Natural killer cell (primary cell): ENCODE results near the gene NDFIP1. TPM values are rescaled to one million over a fixed set of nuclear protein-coding genes. Genes with fewer than 3 reads are reported as not detected.

Source experiments
- ATAC-seq, 3 donors: fragments of 150-1000 bp in 2 of 3; fragments of 200-7000 bp in 1 of 3; cut with Tn5 transposase; 1 replicate in 1 of 3; 2 replicates in 2 of 3; pipeline ENCODE4 v1.10.0; 2021; ENCODE audit warnings: mild to moderate bottlenecking in 2 of 3, moderate library complexity in 2 of 3
- DNase-seq, 2 donors: peaks; one replicate each; pipeline versions ENCODE4 v3.0.0 to v3.0.0-alpha.2; 2013 to 2021; ENCODE audit warnings: mixed read lengths in 1 of 2
- H3K27ac ChIP-seq: one replicate; pipeline ENCODE4 v1.5.1; 2013; ENCODE audit warnings: mild to moderate bottlenecking, low read length
- H3K27me3 ChIP-seq: one replicate; pipeline ENCODE4 v1.6.1; 2013; ENCODE audit warnings: low read length; ENCODE audit not compliant: control insufficient read depth, insufficient read depth
- H3K36me3 ChIP-seq: one replicate; pipeline ENCODE4 v1.6.1; 2013; ENCODE audit warnings: low read length; ENCODE audit not compliant: control insufficient read depth, insufficient read depth
- H3K4me1 ChIP-seq: one replicate; pipeline ENCODE4 v1.6.1; 2013; ENCODE audit warnings: low read length; ENCODE audit not compliant: control insufficient read depth, insufficient read depth
- H3K4me3 ChIP-seq: one replicate; pipeline ENCODE4 v1.5.1; 2013; ENCODE audit warnings: low read length
- H3K9me3 ChIP-seq: one replicate; pipeline ENCODE4 v1.6.1; 2013; ENCODE audit warnings: low read length; ENCODE audit not compliant: control insufficient read depth, insufficient read depth
- H3K27ac Mint-ChIP-seq, 2 donors: one replicate each; pipeline ENCODE4 v1.8.0; 2022; ENCODE audit warnings: mild to moderate bottlenecking in 2 of 2, mixed read lengths in 2 of 2, moderate library complexity in 1 of 2
- H3K27me3 Mint-ChIP-seq, 2 donors: one replicate each; pipeline ENCODE4 v1.8.0; 2022; ENCODE audit warnings: low read depth in 2 of 2, mixed read lengths in 2 of 2
- H3K36me3 Mint-ChIP-seq: one replicate; pipeline ENCODE4 v1.8.0; 2022; ENCODE audit warnings: mixed read lengths
- H3K4me1 Mint-ChIP-seq, 2 donors: one replicate each; pipeline ENCODE4 v1.8.0; 2022; ENCODE audit warnings: mixed read lengths in 2 of 2
- H3K4me3 Mint-ChIP-seq: one replicate; pipeline ENCODE4 v1.8.0; 2022; ENCODE audit warnings: mild to moderate bottlenecking, moderate library complexity, mixed read lengths
- H3K9me3 Mint-ChIP-seq, 2 donors: one replicate each; pipeline ENCODE4 v1.8.0; 2022; ENCODE audit warnings: mixed read lengths in 2 of 2
- CTCF ChIP-seq: fragments of 200-600 bp; IDR thresholded peaks from one replicate; pipeline ENCODE4 v1.8.0; 2022; ENCODE audit warnings: antibody characterized with exemption
- WGBS: methylation state at CpG from one replicate; pipeline ENCODE4 v1.1.7; 2013; ENCODE audit warnings: missing lambda C conversion rate; ENCODE audit not compliant: insufficient coverage; 5-methylcytosine and 5-hydroxymethylcytosine counted together
- intact Hi-C: fragments of 100-400 bp; cut with micrococcal nuclease; formaldehyde crosslinking; loops from one replicate; pipeline ENCODE4 v1.14.2; 2022
- total RNA-seq, 4 donors: library from RNA; stranded (reverse); fragments of 120-200 nt in 1 of 4; gene quantifications; one replicate each; pipeline versions ENCODE4 v1.2.3 to v1.2.4, GENCODE V29; 2013 to 2022

Gene NDFIP1
- total RNA-seq, 3 donors from 2014 or later (not counting 1 experiment from before 2014, with no cell fraction given) = 45.4 to 57.6 (median 51.7) TPM

- intact Hi-C loops = loop anchor here (10.0 kb wide), 1 partner anchor 734 kb away; no protein-coding TSS in a partner anchor
- Mint-ChIP-seq H3K27me3 (no peaks in the 10 kb centered on the region), H3K4me1 (no peaks in the 10 kb centered on the region), H3K9me3 (no peaks in the 10 kb centered on the region), H3K4me3 (no peak overlapping the region), H3K36me3 (peaks cover 16% of the 10 kb centered on the region), H3K27ac (no peak overlapping the region)
- no peaks in the 10 kb centered on the region for H3K9me3 ChIP-seq
- H3K27ac ChIP-seq = no peak overlapping the region
- H3K36me3 ChIP-seq = peaks cover 48% of the 10 kb centered on the region
- no peaks in the 10 kb centered on the region for H3K27me3 ChIP-seq
- DNase-seq (no peak), ATAC-seq (no peak)
- no peak for TF ChIP-seq CTCF
- H3K4me3 ChIP-seq = no peak overlapping the region
- 94% methylated on average over 8 of the region's 8 CpGs for WGBS
- H3K4me1 ChIP-seq = no peaks in the 10 kb centered on the region
These were observed 41.9 kb downstream of the NDFIP1 start for GRCh38 chr5:142150431-142150830.

- H3K27ac Mint-ChIP-seq = no peak overlapping the region
These were observed 43.1 kb downstream of the NDFIP1 start for GRCh38 chr5:142151436-142152383.

GRCh38 chr5:142152384-142152732, 43.8 kb downstream of the NDFIP1 start:
- no peak overlapping the region for H3K4me3 ChIP-seq
- no peak for TF ChIP-seq CTCF
- Mint-ChIP-seq H3K4me1 (no peaks in the 10 kb centered on the region), H3K27me3 (no peaks in the 10 kb centered on the region), H3K36me3 (peaks cover 6% of the 10 kb centered on the region), H3K4me3 (no peak overlapping the region), H3K9me3 (no peaks in the 10 kb centered on the region), H3K27ac (no peak overlapping the region)
- no peaks in the 10 kb centered on the region for H3K9me3 ChIP-seq
- intact Hi-C loops = loop anchor here (1.0 to 10.0 kb wide), 4 partner anchors 397 to 732 kb away; no protein-coding TSS in a partner anchor
- peaks cover 30% of the 10 kb centered on the region for H3K36me3 ChIP-seq
- no peak overlapping the region for H3K27ac ChIP-seq
- WGBS = no CpG with 5 or more reads among the region's 1 CpG
- H3K27me3 ChIP-seq = no peaks in the 10 kb centered on the region
- DNase-seq (no peak), ATAC-seq (no peak)
- no peaks in the 10 kb centered on the region for H3K4me1 ChIP-seq

More at GRCh38 chr5:142151436-142152383, 43.1 kb downstream of the NDFIP1 start:
- Histone ChIP-seq H3K9me3 (no peaks in the 10 kb centered on the region), H3K27ac (no peak overlapping the region), H3K4me3 (no peak overlapping the region), H3K4me1 (no peaks in the 10 kb centered on the region), H3K27me3 (no peaks in the 10 kb centered on the region), H3K36me3 (peaks cover 37% of the 10 kb centered on the region)
- TF ChIP-seq CTCF = peak; percentile 96
- H3K4me1 Mint-ChIP-seq = no peaks in the 10 kb centered on the region
- H3K9me3 Mint-ChIP-seq = no peaks in the 10 kb centered on the region
- H3K4me3 Mint-ChIP-seq = no peak overlapping the region
- peak; percentile 72 to 77 (median 75) for ATAC-seq
- peaks cover 12% of the 10 kb centered on the region for H3K36me3 Mint-ChIP-seq
- H3K27me3 Mint-ChIP-seq = no peaks in the 10 kb centered on the region
- peak; percentile 27 to 85 for DNase-seq
- WGBS = no CpG with 5 or more reads among the region's 3 CpGs
- intact Hi-C loops = loop anchor here (1.0 to 10.0 kb wide), 4 partner anchors 398 to 733 kb away; no protein-coding TSS in a partner anchor
